Measurements from ENCODE around the gene KLHDC7A. TPM values are rescaled to one million over a fixed set of nuclear protein-coding genes. Genes with fewer than 3 reads are reported as not detected.

Gene KLHDC7A
- total RNA-seq, 2 experiments from 2014 or later, result not detected

- POLR2A ChIA-PET, result no interaction called here
Measured at GRCh38 chr1:18479454-18479853, 1.3 kb upstream of the KLHDC7A start.

GRCh38 chr1:18481190-18481920 lies 625 bp downstream of the KLHDC7A start:
- H3K9me3 Mint-ChIP-seq (ENCODE audit: insufficient read depth), result no peaks in the 10 kb centered on the region
- H3K4me1 Mint-ChIP-seq (ENCODE audit: low read depth), result peaks cover 9% of the 10 kb centered on the region
- no peak overlapping the region for H3K27ac Mint-ChIP-seq
- ATAC-seq (no peak), DNase-seq (no peak)
- no peaks in the 10 kb centered on the region for H3K36me3 Mint-ChIP-seq (ENCODE audit: low read depth)
- ChIA-PET CTCF (no interaction called here), POLR2A (no interaction called here)
- no peak overlapping the region for H3K4me3 Mint-ChIP-seq
- no peaks in the 10 kb centered on the region for H3K27me3 Mint-ChIP-seq (ENCODE audit: low read depth)

More at GRCh38 chr1:18479454-18479853, 1.3 kb upstream of the KLHDC7A start:
- H3K4me3 Mint-ChIP-seq, result no peak overlapping the region
- H3K27me3 Mint-ChIP-seq (ENCODE audit: low read depth), result no peaks in the 10 kb centered on the region
- ATAC-seq (no peak), DNase-seq (no peak)
- no peak overlapping the region for H3K27ac Mint-ChIP-seq
- H3K36me3 Mint-ChIP-seq (ENCODE audit: low read depth), result no peaks in the 10 kb centered on the region
- no peaks in the 10 kb centered on the region for H3K9me3 Mint-ChIP-seq (ENCODE audit: insufficient read depth)
- CTCF ChIA-PET, result no interaction called here
- peaks cover 9% of the 10 kb centered on the region for H3K4me1 Mint-ChIP-seq (ENCODE audit: low read depth)

- POLR2A ChIA-PET, result no interaction called here
- Mint-ChIP-seq H3K36me3 (ENCODE audit: low read depth) (no peaks in the 10 kb centered on the region), H3K4me3 (no peak overlapping the region)
Measured at GRCh38 chr1:18481921-18482701, 1.4 kb downstream of the KLHDC7A start.

GRCh38 chr1:18482721-18483425 lies 2.1 kb downstream of the KLHDC7A start:
- Mint-ChIP-seq H3K36me3 (ENCODE audit: low read depth) (no peaks in the 10 kb centered on the region), H3K27me3 (ENCODE audit: low read depth) (no peaks in the 10 kb centered on the region), H3K27ac (no peak overlapping the region), H3K4me1 (ENCODE audit: low read depth) (peaks cover 9% of the 10 kb centered on the region), H3K4me3 (no peak overlapping the region), H3K9me3 (ENCODE audit: insufficient read depth) (no peaks in the 10 kb centered on the region)
- ChIA-PET CTCF (no interaction called here), POLR2A (no interaction called here)
- ATAC-seq (no peak), DNase-seq (no peak)

More at GRCh38 chr1:18481921-18482701, 1.4 kb downstream of the KLHDC7A start:
- Mint-ChIP-seq H3K27me3 (ENCODE audit: low read depth) (no peaks in the 10 kb centered on the region), H3K4me1 (ENCODE audit: low read depth) (peaks cover 9% of the 10 kb centered on the region), H3K27ac (no peak overlapping the region), H3K9me3 (ENCODE audit: insufficient read depth) (no peaks in the 10 kb centered on the region)
- DNase-seq (no peak), ATAC-seq (no peak)
- CTCF ChIA-PET, result no interaction called here

- POLR2A ChIA-PET, result no interaction called here
- no peak overlapping the region for H3K4me3 Mint-ChIP-seq
- peaks cover 6% of the 10 kb centered on the region for H3K4me1 Mint-ChIP-seq (ENCODE audit: low read depth)
- H3K36me3 Mint-ChIP-seq (ENCODE audit: low read depth), result no peaks in the 10 kb centered on the region
- no peak for ATAC-seq
- CTCF ChIA-PET, result no interaction called here
- DNase-seq, result no peak
- H3K9me3 Mint-ChIP-seq (ENCODE audit: insufficient read depth), result no peaks in the 10 kb centered on the region
- no peak overlapping the region for H3K27ac Mint-ChIP-seq
- no peaks in the 10 kb centered on the region for H3K27me3 Mint-ChIP-seq (ENCODE audit: low read depth)
Measured at GRCh38 chr1:18484276-18484675, 3.5 kb downstream of the KLHDC7A start.

GRCh38 chr1:18484721-18485120 lies 4.0 kb downstream of the KLHDC7A start:
- Mint-ChIP-seq H3K4me3 (no peak overlapping the region), H3K9me3 (ENCODE audit: insufficient read depth) (no peaks in the 10 kb centered on the region), H3K36me3 (ENCODE audit: low read depth) (no peaks in the 10 kb centered on the region), H3K4me1 (ENCODE audit: low read depth) (peaks cover 2% of the 10 kb centered on the region), H3K27me3 (ENCODE audit: low read depth) (no peaks in the 10 kb centered on the region), H3K27ac (no peak overlapping the region)
- CTCF ChIA-PET, result no interaction called here
- POLR2A ChIA-PET, result no interaction called here
- DNase-seq (no peak), ATAC-seq (no peak)

- ChIA-PET POLR2A (no interaction called here), CTCF (no interaction called here)
- no peak overlapping the region for H3K4me3 Mint-ChIP-seq
- DNase-seq (no peak), ATAC-seq (no peak)
- H3K36me3 Mint-ChIP-seq (ENCODE audit: low read depth), result no peaks in the 10 kb centered on the region
- no peaks in the 10 kb centered on the region for H3K27me3 Mint-ChIP-seq (ENCODE audit: low read depth)
- H3K27ac Mint-ChIP-seq, result no peak overlapping the region
- no peaks in the 10 kb centered on the region for H3K9me3 Mint-ChIP-seq (ENCODE audit: insufficient read depth)
- no peaks in the 10 kb centered on the region for H3K4me1 Mint-ChIP-seq (ENCODE audit: low read depth)
Measured at GRCh38 chr1:18485227-18485626, 4.5 kb downstream of the KLHDC7A start.

GRCh38 chr1:18486195-18486594 lies 5.5 kb downstream of the KLHDC7A start:
- ChIA-PET POLR2A (no interaction called here), CTCF (no interaction called here)
- Mint-ChIP-seq H3K36me3 (ENCODE audit: low read depth) (no peaks in the 10 kb centered on the region), H3K27me3 (ENCODE audit: low read depth) (no peaks in the 10 kb centered on the region), H3K27ac (no peak overlapping the region), H3K9me3 (ENCODE audit: insufficient read depth) (no peaks in the 10 kb centered on the region), H3K4me1 (ENCODE audit: low read depth) (peaks cover 2% of the 10 kb centered on the region), H3K4me3 (no peak overlapping the region)
- ATAC-seq (no peak), DNase-seq (no peak)

- peaks cover 4% of the 10 kb centered on the region for H3K27me3 Mint-ChIP-seq (ENCODE audit: low read depth)
- no peak overlapping the region for H3K27ac Mint-ChIP-seq
- no peak overlapping the region for H3K4me3 Mint-ChIP-seq
- ATAC-seq (no peak), DNase-seq (no peak)
- CTCF ChIA-PET, result no interaction called here
- no peaks in the 10 kb centered on the region for H3K9me3 Mint-ChIP-seq (ENCODE audit: insufficient read depth)
- POLR2A ChIA-PET, result no interaction called here
- no peaks in the 10 kb centered on the region for H3K36me3 Mint-ChIP-seq (ENCODE audit: low read depth)
- peaks cover 4% of the 10 kb centered on the region for H3K4me1 Mint-ChIP-seq (ENCODE audit: low read depth)
Measured at GRCh38 chr1:18489417-18490143, 8.8 kb downstream of the KLHDC7A start.

GRCh38 chr1:18491168-18491567 lies 10.4 kb downstream of the KLHDC7A start:
- ChIA-PET POLR2A (no interaction called here), CTCF (no interaction called here)

GRCh38 chr1:18494304-18494703 lies 13.6 kb downstream of the KLHDC7A start:
- ChIA-PET CTCF (no interaction called here), POLR2A (no interaction called here)
- peaks cover 6% of the 10 kb centered on the region for H3K27me3 Mint-ChIP-seq (ENCODE audit: low read depth)
- H3K4me1 Mint-ChIP-seq (ENCODE audit: low read depth), result peaks cover 4% of the 10 kb centered on the region
- ATAC-seq, result no peak
- DNase-seq, result no peak
- no peak overlapping the region for H3K4me3 Mint-ChIP-seq
- no peak overlapping the region for H3K27ac Mint-ChIP-seq
- no peaks in the 10 kb centered on the region for H3K36me3 Mint-ChIP-seq (ENCODE audit: low read depth)
- H3K9me3 Mint-ChIP-seq (ENCODE audit: insufficient read depth), result no peaks in the 10 kb centered on the region

More at GRCh38 chr1:18491168-18491567, 10.4 kb downstream of the KLHDC7A start:
- no peak overlapping the region for H3K4me3 Mint-ChIP-seq
- H3K9me3 Mint-ChIP-seq (ENCODE audit: insufficient read depth), result no peaks in the 10 kb centered on the region
- peaks cover 6% of the 10 kb centered on the region for H3K27me3 Mint-ChIP-seq (ENCODE audit: low read depth)
- H3K4me1 Mint-ChIP-seq (ENCODE audit: low read depth), result peaks cover 4% of the 10 kb centered on the region
- ATAC-seq (no peak), DNase-seq (no peak)
- no peak overlapping the region for H3K27ac Mint-ChIP-seq
- H3K36me3 Mint-ChIP-seq (ENCODE audit: low read depth), result no peaks in the 10 kb centered on the region

GRCh38 chr1:18495635-18496034 lies 14.9 kb downstream of the KLHDC7A start:
- ChIA-PET POLR2A (no interaction called here), CTCF (no interaction called here)
- H3K27ac Mint-ChIP-seq, result no peak overlapping the region
- H3K36me3 Mint-ChIP-seq (ENCODE audit: low read depth), result no peaks in the 10 kb centered on the region
- H3K27me3 Mint-ChIP-seq (ENCODE audit: low read depth), result peaks cover 8% of the 10 kb centered on the region
- DNase-seq (no peak), ATAC-seq (no peak)
- peaks cover 4% of the 10 kb centered on the region for H3K4me1 Mint-ChIP-seq (ENCODE audit: low read depth)
- no peaks in the 10 kb centered on the region for H3K9me3 Mint-ChIP-seq (ENCODE audit: insufficient read depth)
- H3K4me3 Mint-ChIP-seq, result no peak overlapping the region

All from activated CD8-positive, alpha-beta T cell treated with anti-CD3 and anti-CD28 coated beads, Interleukin-2, amount 10 ng/mL, durations not matched to agents 7 days and 5 days (primary cell).